ENCODE results near the gene CPNE8.

DNA sequence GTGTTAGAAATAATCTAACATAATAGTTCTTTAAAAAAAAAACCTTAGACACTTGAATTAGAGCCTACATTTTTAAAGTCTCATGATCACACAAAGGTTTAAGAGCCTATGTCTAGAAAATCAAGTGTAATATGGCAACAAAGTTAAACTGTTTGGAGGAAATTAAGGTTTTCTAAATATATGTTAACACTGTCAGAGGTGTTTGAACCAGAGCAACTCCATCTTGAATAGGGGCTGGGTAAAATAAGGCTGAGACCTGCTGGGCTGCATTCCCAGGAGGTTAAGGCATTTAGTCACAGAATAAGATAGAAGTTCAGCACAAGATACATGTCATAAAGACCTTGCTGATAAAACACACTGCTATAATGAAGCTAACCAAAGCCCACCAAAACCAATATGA, 12.4 kb downstream of the CPNE8 start:
- TF ChIP-seq EP300 (IDR thresholded peaks at IDR 0.05; ENCODE audit: borderline replicate concordance) (no peak), RAD21 (IDR thresholded peaks at IDR 0.05; ENCODE audit: low read depth) (no peak), TAF1 (IDR thresholded peaks at IDR 0.05; ENCODE audit: low read depth) (no peak), TCF12 (IDR thresholded peaks at IDR 0.05; ENCODE audit: low read depth) (no peak), NFIC (IDR thresholded peaks at IDR 0.05) (no peak), CREB1 (IDR thresholded peaks at IDR 0.05; ENCODE audit: low read depth) (no peak), CEBPB (IDR thresholded peaks at IDR 0.05) (no peak), FOXM1 (IDR thresholded peaks at IDR 0.05; ENCODE audit: borderline replicate concordance, low read depth) (no peak), YY1 (IDR thresholded peaks at IDR 0.05; ENCODE audit: low read depth) (no peak), TEAD4 (IDR thresholded peaks at IDR 0.05) (no peak), EGR1 (IDR thresholded peaks at IDR 0.05) (no peak)
- TF ChIP-seq, protein P1, sequence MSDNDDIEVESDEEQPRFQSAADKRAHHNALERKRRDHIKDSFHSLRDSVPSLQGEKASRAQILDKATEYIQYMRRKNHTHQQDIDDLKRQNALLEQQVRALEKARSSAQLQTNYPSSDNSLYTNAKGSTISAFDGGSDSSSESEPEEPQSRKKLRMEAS (IDR thresholded peaks at IDR 0.05), result no peak
- TF ChIP-seq, protein P2, sequence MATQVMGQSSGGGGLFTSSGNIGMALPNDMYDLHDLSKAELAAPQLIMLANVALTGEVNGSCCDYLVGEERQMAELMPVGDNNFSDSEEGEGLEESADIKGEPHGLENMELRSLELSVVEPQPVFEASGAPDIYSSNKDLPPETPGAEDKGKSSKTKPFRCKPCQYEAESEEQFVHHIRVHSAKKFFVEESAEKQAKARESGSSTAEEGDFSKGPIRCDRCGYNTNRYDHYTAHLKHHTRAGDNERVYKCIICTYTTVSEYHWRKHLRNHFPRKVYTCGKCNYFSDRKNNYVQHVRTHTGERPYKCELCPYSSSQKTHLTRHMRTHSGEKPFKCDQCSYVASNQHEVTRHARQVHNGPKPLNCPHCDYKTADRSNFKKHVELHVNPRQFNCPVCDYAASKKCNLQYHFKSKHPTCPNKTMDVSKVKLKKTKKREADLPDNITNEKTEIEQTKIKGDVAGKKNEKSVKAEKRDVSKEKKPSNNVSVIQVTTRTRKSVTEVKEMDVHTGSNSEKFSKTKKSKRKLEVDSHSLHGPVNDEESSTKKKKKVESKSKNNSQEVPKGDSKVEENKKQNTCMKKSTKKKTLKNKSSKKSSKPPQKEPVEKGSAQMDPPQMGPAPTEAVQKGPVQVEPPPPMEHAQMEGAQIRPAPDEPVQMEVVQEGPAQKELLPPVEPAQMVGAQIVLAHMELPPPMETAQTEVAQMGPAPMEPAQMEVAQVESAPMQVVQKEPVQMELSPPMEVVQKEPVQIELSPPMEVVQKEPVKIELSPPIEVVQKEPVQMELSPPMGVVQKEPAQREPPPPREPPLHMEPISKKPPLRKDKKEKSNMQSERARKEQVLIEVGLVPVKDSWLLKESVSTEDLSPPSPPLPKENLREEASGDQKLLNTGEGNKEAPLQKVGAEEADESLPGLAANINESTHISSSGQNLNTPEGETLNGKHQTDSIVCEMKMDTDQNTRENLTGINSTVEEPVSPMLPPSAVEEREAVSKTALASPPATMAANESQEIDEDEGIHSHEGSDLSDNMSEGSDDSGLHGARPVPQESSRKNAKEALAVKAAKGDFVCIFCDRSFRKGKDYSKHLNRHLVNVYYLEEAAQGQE (IDR thresholded peaks at IDR 0.05; ENCODE audit: low read depth), result no peak
- TF ChIP-seq, protein P3, sequence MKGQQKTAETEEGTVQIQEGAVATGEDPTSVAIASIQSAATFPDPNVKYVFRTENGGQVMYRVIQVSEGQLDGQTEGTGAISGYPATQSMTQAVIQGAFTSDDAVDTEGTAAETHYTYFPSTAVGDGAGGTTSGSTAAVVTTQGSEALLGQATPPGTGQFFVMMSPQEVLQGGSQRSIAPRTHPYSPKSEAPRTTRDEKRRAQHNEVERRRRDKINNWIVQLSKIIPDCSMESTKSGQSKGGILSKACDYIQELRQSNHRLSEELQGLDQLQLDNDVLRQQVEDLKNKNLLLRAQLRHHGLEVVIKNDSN (IDR thresholded peaks at IDR 0.05), result no peak

All from Ishikawa (cell line).